ENCODE results near the gene CD300LD. TPM values are rescaled to one million over a fixed set of nuclear protein-coding genes. Genes with fewer than 3 reads are reported as not detected.
"Not testable (repeated sequence)": the region's sequence is repeated elsewhere in the genome, so short reads cannot be mapped to it uniquely, and the experiment has no call there.

The CD300LD gene
- total RNA-seq, 1 experiment from 2014 or later = not detected

DNA sequence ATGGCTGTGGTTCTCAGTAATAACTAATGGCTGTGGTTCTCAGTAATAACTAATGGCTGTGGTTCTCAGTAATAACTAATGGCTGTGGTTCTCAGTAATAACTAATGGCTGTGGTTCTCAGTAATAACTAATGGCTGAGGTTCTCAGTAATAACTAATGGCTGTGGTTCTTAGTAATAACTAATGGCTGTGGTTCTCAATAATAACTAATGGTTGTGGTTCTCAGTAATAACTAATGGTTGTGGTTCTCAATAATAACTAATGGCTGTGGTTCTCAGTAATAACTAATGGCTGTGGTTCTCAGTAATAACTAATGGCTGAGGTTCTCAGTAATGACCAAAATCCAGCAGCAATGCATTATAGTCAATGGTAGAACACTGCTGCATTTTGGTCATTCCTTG is 18.4 kb downstream of the CD300LD start:
- not testable (repeated sequence) for H3K79me2 ChIP-seq (ENCODE audit: low read length); H3K36me3 ChIP-seq (ENCODE audit: insufficient read depth, low read length); H4K20me1 ChIP-seq (ENCODE audit: insufficient read depth, low read depth, low read length); H3K4me1 ChIP-seq (ENCODE audit: low read length); H3K9me2 ChIP-seq (replicated peaks; ENCODE audit: insufficient read depth, low read length); H3K4me2 ChIP-seq (ENCODE audit: low read depth, low read length, poor library complexity, severe bottlenecking); H3K9me3 ChIP-seq (ENCODE audit: low read length); H2AFZ ChIP-seq (ENCODE audit: low read length); H3K9ac ChIP-seq (ENCODE audit: low read length); H3K27ac ChIP-seq (ENCODE audit: low read length); H3K4me3 ChIP-seq (ENCODE audit: low read length); H3K27me3 ChIP-seq (ENCODE audit: low read length); DNase-seq

DNA sequence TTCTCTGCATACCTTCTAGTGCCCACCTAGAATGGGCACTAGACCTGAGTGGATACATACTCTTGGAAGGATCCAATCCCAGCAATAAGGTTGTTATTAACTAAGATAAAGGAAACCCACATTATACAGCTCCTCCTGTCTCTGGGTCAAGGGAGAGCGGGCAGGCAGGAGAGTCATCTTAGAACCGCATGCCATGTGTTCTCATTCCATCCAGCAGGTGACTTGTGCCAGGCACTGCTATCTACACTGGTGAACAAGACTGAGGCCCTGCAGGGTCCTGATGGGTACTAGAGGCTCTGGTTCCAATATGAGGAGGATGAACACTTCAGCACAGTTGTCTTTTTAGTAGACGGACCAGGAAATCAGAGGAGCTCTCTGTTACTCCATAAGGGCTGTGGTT is 18.9 kb downstream of the CD300LD start:
- H3K4me1 ChIP-seq (ENCODE audit: low read length) = no peaks in the 10 kb centered on the region
- H3K4me2 ChIP-seq (ENCODE audit: low read depth, low read length, poor library complexity, severe bottlenecking) = no peak overlapping the region
- H3K4me3 ChIP-seq (ENCODE audit: low read length) = no peak overlapping the region
- no peaks in the 10 kb centered on the region for H3K9me2 ChIP-seq (replicated peaks; ENCODE audit: insufficient read depth, low read length)
- no peak overlapping the region for H3K9ac ChIP-seq (ENCODE audit: low read length)
- no peaks in the 10 kb centered on the region for H4K20me1 ChIP-seq (ENCODE audit: insufficient read depth, low read depth, low read length)
- no peaks in the 10 kb centered on the region for H3K79me2 ChIP-seq (ENCODE audit: low read length)
- H3K27me3 ChIP-seq (ENCODE audit: low read length) = no peaks in the 10 kb centered on the region
- no peak overlapping the region for H2AFZ ChIP-seq (ENCODE audit: low read length)
- H3K27ac ChIP-seq (ENCODE audit: low read length) = no peak overlapping the region
- H3K36me3 ChIP-seq (ENCODE audit: insufficient read depth, low read length) = no peaks in the 10 kb centered on the region
- H3K9me3 ChIP-seq (ENCODE audit: low read length) = no peaks in the 10 kb centered on the region
- DNase-seq = no peak

DNA sequence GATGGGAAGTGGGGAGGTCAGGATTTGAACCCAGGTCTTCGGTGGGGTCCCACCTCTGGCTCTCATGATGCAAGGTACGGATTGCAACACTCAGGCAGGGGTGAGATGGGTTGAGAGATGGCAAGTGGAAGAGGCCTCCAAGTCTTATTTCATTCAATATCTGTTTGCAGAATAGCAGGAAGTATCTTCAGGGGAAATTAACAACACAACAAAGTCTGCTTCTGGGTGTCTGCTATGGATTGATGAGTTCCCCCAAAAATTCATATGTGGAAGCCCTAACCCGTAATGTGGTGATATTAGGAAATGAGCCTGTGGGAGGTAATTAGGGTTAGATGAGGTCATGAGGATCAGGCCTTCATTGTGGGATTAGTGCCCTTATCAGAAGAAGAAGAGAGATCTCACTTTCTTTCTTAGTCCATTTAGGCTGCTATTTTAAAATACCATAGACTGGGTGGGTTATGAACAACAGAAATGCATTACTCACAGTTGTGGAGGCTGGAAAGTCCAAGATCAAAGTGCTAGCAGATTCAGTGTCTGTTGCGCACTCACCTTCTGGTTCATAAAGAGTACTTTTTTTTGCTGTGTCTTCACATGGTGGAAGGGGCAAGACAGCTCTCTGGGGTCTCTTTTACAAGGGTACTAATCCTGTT is 20.3 kb downstream of the CD300LD start:
- Histone ChIP-seq H3K4me1 (ENCODE audit: low read length) (no peaks in the 10 kb centered on the region), H2AFZ (ENCODE audit: low read length) (no peak overlapping the region), H3K9me2 (replicated peaks; ENCODE audit: insufficient read depth, low read length) (no peaks in the 10 kb centered on the region), H3K4me2 (ENCODE audit: low read depth, low read length, poor library complexity, severe bottlenecking) (no peak overlapping the region), H3K4me3 (ENCODE audit: low read length) (no peak overlapping the region), H3K79me2 (ENCODE audit: low read length) (no peaks in the 10 kb centered on the region), H3K9me3 (ENCODE audit: low read length) (no peaks in the 10 kb centered on the region), H4K20me1 (ENCODE audit: insufficient read depth, low read depth, low read length) (no peaks in the 10 kb centered on the region), H3K27ac (ENCODE audit: low read length) (no peak overlapping the region), H3K9ac (ENCODE audit: low read length) (no peak overlapping the region), H3K27me3 (ENCODE audit: low read length) (no peaks in the 10 kb centered on the region), H3K36me3 (ENCODE audit: insufficient read depth, low read length) (no peaks in the 10 kb centered on the region)
- DNase-seq = no peak

DNA sequence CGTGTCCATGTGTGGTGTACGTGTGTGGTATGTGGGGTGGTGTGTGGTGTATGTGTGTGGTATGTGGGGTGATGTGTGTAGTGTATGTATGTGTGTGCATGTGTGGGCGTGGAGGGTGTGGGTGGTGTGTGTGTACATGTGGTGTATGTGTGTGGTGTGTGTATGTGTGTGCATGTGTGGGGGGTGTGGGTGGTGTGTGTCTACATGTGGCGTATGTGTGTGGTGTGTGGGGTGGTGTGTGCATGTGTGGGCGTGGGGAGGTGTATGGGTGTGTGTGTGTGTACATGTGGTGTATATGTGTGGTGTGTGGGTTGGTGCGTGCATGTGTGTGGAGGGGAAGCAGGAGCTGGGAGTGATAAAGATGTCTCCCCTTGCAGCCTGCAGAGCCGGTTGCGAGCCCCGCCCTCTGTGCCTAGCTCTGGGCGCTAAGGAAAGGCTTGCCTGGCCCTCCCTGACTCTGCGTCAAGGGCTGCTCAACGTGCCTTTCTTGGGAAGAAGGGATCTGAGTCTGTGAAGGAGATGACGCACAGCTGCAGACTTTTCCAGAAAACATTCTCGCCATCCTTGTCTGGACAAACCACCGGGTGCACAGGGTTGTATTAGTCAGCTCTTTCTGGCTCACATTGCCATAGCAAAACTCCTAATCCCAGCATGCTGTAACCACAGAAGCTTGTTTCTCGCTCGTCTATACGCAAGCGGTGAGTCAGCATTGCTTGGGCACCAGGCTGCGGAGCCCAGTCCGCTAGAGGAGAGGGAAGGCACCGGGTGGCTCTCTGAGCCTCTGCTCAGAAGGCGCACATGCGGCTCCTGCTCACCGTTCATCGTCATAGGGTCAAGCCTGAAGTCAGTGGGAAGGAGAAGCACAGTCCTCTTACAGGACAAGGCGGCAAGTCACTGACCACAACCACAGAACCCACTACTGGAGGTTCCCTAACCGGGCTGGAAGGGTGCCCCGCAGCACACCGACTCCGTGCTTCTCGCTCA is 22.8 kb downstream of the CD300LD start:
- no peak overlapping the region for H2AFZ ChIP-seq (ENCODE audit: low read length)
- no peaks in the 10 kb centered on the region for H3K9me3 ChIP-seq (ENCODE audit: low read length)
- H3K36me3 ChIP-seq (ENCODE audit: insufficient read depth, low read length) = no peaks in the 10 kb centered on the region
- no peak overlapping the region for H3K4me3 ChIP-seq (ENCODE audit: low read length)
- H3K9me2 ChIP-seq (replicated peaks; ENCODE audit: insufficient read depth, low read length) = no peaks in the 10 kb centered on the region
- no peaks in the 10 kb centered on the region for H4K20me1 ChIP-seq (ENCODE audit: insufficient read depth, low read depth, low read length)
- no peaks in the 10 kb centered on the region for H3K27me3 ChIP-seq (ENCODE audit: low read length)
- H3K27ac ChIP-seq (ENCODE audit: low read length) = no peak overlapping the region
- no peak overlapping the region for H3K9ac ChIP-seq (ENCODE audit: low read length)
- no peaks in the 10 kb centered on the region for H3K4me1 ChIP-seq (ENCODE audit: low read length)
- H3K4me2 ChIP-seq (ENCODE audit: low read depth, low read length, poor library complexity, severe bottlenecking) = no peak overlapping the region
- no peak for DNase-seq
- no peaks in the 10 kb centered on the region for H3K79me2 ChIP-seq (ENCODE audit: low read length)

DNA sequence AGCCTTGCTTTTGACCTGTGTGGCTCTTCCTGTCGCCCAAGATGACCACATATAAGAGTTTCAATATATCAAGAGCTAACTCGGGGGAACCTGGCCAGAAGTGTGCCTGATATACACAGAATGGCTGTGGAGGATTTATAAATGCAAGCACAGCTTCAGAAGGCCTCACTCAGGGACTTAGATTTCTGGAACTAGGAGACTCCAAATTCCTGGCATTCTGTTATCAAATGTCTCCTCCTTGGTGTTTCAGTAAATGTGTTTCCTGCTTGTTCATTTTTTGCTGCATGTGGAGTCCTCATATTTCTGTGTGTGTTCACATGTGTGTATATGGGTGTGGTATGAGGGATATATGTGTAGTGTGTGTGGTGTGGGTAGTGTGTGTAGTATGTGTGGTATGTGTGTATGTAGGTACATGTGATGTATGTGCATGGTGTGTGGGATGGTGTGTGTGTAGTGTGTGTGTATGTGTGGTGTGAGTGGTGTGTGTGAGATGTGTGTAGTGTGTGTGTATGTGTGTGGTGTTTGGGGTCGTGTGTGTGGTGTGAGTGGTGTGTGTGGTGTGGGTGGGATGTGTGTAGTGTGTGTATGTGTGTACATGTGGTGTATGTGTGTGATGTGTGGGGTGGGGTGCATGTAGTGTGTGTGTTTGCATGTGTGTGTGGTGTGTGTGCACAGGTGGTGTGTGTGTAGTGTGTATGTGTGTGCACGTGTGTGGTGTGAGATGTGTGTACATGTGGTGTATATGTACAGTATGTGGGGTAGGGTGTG is 23.8 kb downstream of the CD300LD start:
- no peak for DNase-seq

DNA sequence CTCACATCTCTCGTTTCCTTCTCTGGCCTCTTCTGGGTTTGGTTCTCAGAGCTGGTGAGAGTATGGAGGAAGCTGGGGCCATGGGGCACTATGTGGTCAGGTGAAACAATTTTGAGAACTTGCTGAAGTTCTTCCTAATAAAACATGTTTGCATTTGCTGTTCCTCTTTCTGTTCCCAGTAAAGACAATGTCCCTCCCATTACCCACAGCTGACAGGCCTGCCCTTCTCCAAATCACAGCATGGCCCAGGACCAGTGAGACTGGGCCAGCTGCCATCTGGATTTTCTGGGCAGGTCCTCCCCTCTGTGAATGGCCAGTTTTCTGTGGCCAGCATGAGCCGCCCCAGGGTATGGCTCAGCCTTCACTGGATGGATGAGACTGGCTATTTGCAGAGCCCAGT is 24.7 kb downstream of the CD300LD start, which contains the start of gene CD300H:
Gene CD300H (minus strand): TSS at position 113 of the 400 bp plus-strand sequence.
- Histone ChIP-seq H3K79me2 (ENCODE audit: low read length) (no peaks in the 10 kb centered on the region), H3K4me2 (ENCODE audit: low read depth, low read length, poor library complexity, severe bottlenecking) (no peak within 1 kb of the TSS), H3K4me1 (ENCODE audit: low read length) (no peaks in the 10 kb centered on the region), H4K20me1 (ENCODE audit: insufficient read depth, low read depth, low read length) (no peaks in the 10 kb centered on the region), H2AFZ (ENCODE audit: low read length) (no peak within 1 kb of the TSS), H3K27ac (ENCODE audit: low read length) (no peak within 1 kb of the TSS), H3K27me3 (ENCODE audit: low read length) (no peaks in the 10 kb centered on the region), H3K9me3 (ENCODE audit: low read length) (no peaks in the 10 kb centered on the region), H3K9me2 (replicated peaks; ENCODE audit: insufficient read depth, low read length) (no peaks in the 10 kb centered on the region), H3K9ac (ENCODE audit: low read length) (no peak within 1 kb of the TSS), H3K36me3 (ENCODE audit: insufficient read depth, low read length) (no peaks in the 10 kb centered on the region), H3K4me3 (ENCODE audit: low read length) (no peak within 1 kb of the TSS)
- no peak for DNase-seq

More for the DNA sequence above, 23.8 kb downstream of the CD300LD start:
- no peak overlapping the region for H3K9ac ChIP-seq (ENCODE audit: low read length)
- H3K79me2 ChIP-seq (ENCODE audit: low read length) = no peaks in the 10 kb centered on the region
- H3K9me2 ChIP-seq (replicated peaks; ENCODE audit: insufficient read depth, low read length) = no peaks in the 10 kb centered on the region
- no peak overlapping the region for H3K4me3 ChIP-seq (ENCODE audit: low read length)
- H3K9me3 ChIP-seq (ENCODE audit: low read length) = no peaks in the 10 kb centered on the region
- no peak overlapping the region for H2AFZ ChIP-seq (ENCODE audit: low read length)
- no peaks in the 10 kb centered on the region for H3K36me3 ChIP-seq (ENCODE audit: insufficient read depth, low read length)
- no peaks in the 10 kb centered on the region for H3K4me1 ChIP-seq (ENCODE audit: low read length)
- H4K20me1 ChIP-seq (ENCODE audit: insufficient read depth, low read depth, low read length) = no peaks in the 10 kb centered on the region
- no peaks in the 10 kb centered on the region for H3K27me3 ChIP-seq (ENCODE audit: low read length)
- no peak overlapping the region for H3K27ac ChIP-seq (ENCODE audit: low read length)
- no peak overlapping the region for H3K4me2 ChIP-seq (ENCODE audit: low read depth, low read length, poor library complexity, severe bottlenecking)

DNA sequence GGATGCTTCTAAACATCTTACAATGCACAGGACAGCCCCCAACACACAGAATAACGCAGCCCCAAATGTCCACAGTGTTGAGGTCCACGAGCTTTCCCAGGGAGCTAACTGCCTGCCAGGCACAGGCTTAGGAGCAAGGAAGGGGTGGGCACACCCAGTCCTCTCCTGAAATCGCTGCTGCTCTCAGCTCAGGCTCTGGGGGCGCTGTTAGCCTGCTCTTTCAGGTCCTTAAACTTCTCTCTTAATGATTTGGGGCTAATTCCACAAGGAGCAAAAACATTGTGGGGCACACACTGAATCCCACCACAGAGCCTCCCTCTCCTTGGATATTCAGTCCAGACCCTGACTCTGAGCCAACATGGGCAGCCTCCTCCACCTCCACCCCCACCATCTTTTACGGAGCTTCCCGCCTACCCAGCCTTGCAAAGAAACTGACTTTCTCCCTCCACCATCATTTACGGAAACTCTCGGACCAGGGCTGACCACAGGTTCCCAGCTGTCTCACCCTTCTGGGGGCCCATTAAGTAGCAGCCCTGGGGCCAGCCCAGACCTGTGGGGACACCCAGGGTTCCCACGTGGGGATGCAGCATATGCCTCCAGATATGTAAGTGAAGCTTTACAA is 25.8 kb downstream of the CD300LD start:
- Histone ChIP-seq H3K27me3 (ENCODE audit: low read length) (no peaks in the 10 kb centered on the region), H3K36me3 (ENCODE audit: insufficient read depth, low read length) (no peaks in the 10 kb centered on the region), H2AFZ (ENCODE audit: low read length) (no peak overlapping the region), H3K4me2 (ENCODE audit: low read depth, low read length, poor library complexity, severe bottlenecking) (no peak overlapping the region), H3K79me2 (ENCODE audit: low read length) (no peaks in the 10 kb centered on the region), H3K4me3 (ENCODE audit: low read length) (no peak overlapping the region), H3K9me3 (ENCODE audit: low read length) (no peaks in the 10 kb centered on the region), H3K4me1 (ENCODE audit: low read length) (no peaks in the 10 kb centered on the region), H3K27ac (ENCODE audit: low read length) (no peak overlapping the region), H3K9ac (ENCODE audit: low read length) (no peak overlapping the region), H3K9me2 (replicated peaks; ENCODE audit: insufficient read depth, low read length) (no peaks in the 10 kb centered on the region), H4K20me1 (ENCODE audit: insufficient read depth, low read depth, low read length) (no peaks in the 10 kb centered on the region)
- peak; percentile 78 for DNase-seq

All from Karpas-422 (cell line).